AG09309 (cell line): ENCODE results near the gene PDE3B.

Experiments used
- DNase-seq: peaks from one replicate; pipeline ENCODE4 v3.0.0-alpha.2; 2010; ENCODE audit warnings: low read depth
- H3K4me3 ChIP-seq: 2 replicates; pipeline ENCODE4 v1.5.1; 2011; ENCODE audit warnings: mild to moderate bottlenecking, low read depth, low read length, moderate library complexity; ENCODE audit not compliant: control insufficient read depth
- TF ChIP-seq, protein P1 (sequence below): IDR thresholded peaks from 2 replicates; pipeline ENCODE4 v1.5.1; 2011; ENCODE audit warnings: mild to moderate bottlenecking, low read depth, low read length, inconsistent platforms; ENCODE audit not compliant: insufficient read depth, control insufficient read depth; ENCODE audit errors: missing control alignments

The PDE3B gene

DNA sequence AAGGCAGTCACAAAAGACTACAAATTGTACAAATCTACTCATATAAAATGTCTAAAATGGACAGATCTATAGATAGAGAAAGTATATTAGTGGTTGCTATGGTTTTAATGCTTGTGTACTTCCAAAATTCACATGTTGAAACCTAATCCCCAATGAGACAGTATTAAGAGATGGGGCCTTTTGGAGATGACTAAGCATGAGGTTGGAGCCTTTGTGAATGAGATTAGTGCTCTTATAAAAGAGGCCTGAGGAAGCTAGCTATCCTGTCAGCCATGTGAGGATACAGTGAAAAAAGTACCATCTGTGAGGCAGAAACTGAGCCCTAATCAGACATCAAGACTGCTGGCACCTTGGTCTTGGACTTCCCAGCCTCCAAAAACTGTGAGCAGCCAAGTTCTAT, 165.9 kb downstream of the PDE3B start:
- DNase-seq = no peak
- TF ChIP-seq, protein P1, sequence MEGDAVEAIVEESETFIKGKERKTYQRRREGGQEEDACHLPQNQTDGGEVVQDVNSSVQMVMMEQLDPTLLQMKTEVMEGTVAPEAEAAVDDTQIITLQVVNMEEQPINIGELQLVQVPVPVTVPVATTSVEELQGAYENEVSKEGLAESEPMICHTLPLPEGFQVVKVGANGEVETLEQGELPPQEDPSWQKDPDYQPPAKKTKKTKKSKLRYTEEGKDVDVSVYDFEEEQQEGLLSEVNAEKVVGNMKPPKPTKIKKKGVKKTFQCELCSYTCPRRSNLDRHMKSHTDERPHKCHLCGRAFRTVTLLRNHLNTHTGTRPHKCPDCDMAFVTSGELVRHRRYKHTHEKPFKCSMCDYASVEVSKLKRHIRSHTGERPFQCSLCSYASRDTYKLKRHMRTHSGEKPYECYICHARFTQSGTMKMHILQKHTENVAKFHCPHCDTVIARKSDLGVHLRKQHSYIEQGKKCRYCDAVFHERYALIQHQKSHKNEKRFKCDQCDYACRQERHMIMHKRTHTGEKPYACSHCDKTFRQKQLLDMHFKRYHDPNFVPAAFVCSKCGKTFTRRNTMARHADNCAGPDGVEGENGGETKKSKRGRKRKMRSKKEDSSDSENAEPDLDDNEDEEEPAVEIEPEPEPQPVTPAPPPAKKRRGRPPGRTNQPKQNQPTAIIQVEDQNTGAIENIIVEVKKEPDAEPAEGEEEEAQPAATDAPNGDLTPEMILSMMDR = no peak
- H3K4me3 ChIP-seq = no peak overlapping the region

DNA sequence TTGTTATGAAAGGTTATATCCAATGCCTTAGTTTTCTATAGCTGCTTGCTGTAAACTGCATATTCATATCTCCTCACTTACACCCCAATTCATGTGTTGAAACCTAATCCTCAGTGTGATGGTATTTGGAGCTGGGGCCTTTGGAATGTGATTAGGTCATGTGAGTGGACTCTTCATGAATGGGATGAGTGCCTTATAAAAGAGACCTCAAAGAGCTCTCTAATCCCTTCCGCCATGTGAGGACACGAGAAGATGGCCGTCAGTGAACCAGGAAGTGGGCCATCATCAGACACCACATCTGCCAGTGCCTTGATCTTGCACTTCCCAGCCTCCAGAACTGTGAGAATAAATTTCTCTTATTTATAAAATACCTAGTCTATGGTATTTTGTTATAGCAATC, 169.2 kb downstream of the PDE3B start:
- DNase-seq = no peak
- H3K4me3 ChIP-seq = no peak overlapping the region
- TF ChIP-seq, protein P1 = no peak

DNA sequence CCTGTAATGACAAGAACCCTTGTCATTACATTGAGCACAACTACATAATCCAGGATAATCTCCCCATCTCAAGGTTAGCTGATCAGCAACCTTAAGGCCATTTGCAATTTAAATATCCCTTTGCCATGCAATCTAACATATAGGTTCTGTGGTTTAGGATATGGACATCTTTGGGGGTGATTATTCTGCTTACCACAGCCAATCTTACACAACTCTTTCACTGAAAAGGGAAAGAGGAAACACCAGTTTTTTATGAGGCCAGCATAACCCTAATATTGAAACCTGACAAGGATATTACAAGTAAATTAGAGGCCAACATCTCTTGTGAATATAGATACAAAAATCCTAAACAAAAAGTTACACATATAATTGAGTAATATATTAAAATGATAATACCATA, 169.9 kb downstream of the PDE3B start:
- no peak for DNase-seq
- no peak overlapping the region for H3K4me3 ChIP-seq
- TF ChIP-seq, protein P1 = no peak

DNA sequence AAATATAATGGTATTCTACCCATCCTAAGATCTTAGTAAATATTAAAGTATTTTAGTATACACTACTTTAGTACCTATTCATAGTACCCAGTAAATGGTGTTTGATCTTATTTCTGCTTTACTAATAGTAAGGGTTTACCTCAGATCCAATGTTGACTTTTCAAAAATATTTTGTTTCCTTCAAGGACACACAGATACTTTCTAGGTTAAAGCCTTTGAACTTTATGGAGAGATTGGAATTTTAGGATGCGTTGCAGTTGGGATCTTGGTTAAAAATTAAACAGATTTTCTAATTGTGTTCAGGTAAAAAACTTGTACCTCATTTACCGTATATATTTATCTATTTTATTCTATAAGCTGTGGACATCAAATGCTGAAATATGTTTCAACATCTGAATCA, 175.2 kb downstream of the PDE3B start:
- H3K4me3 ChIP-seq = no peak overlapping the region
- TF ChIP-seq, protein P1 = no peak
- DNase-seq = no peak

- DNase-seq = no peak
- TF ChIP-seq, protein P1 = no peak
- H3K4me3 ChIP-seq = no peak overlapping the region
Measured at GRCh38 chr11:14819596-14819995, 176.0 kb downstream of the PDE3B start.

DNA sequence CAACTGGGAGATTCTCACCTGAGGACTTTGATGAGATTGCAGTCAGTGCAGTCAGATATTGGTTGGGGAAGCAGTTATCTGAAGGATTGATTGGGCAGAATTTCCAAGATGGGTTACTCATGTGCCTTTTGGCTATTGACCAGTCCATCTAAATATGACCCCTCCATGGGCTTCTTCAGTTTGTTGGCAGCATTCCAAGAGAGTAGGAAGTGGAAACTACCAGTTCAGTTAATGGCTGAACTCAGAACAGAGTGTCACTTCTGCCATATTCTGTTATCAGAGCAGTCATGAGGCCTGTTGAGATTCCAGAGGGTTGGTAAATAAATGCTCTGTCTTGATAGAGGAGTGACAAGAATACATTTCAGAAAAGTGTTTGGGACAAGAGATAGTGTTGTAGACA, 177.4 kb downstream of the PDE3B start:
- TF ChIP-seq, protein P1 = no peak
- DNase-seq = no peak
- H3K4me3 ChIP-seq = no peak overlapping the region

DNA sequence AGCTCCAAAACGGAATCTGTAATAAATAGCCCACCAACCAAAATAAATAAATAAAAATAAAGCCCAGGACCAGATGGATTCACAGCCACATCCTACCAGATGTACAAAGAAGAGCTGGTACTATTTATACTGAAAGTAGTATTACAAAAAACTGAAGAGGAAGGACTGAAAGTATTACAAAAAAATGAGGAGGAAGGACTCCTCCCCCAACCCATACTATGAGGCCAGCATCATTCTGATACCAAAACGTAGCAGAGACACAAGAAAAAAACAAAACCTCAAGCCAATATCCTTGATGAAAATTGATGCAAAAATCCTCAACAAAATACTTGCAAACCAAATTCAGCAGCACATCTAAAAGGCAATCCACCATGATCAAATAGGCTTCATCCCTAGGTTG, 183.0 kb downstream of the PDE3B start:
- TF ChIP-seq, protein P1 = no peak

More for the DNA sequence above, 183.0 kb downstream of the PDE3B start:
- no peak overlapping the region for H3K4me3 ChIP-seq
- DNase-seq = no peak
